GM19043 (cell line): ENCODE results near the gene AP5S1.

ENCODE experiments used
- ATAC-seq: cut with Tn5 transposase; IDR thresholded peaks from one replicate; pipeline ENCODE4 v1.9.1; 2021; ENCODE audit warnings: low read depth; ENCODE audit not compliant: unreplicated experiment

Gene AP5S1, protein sequence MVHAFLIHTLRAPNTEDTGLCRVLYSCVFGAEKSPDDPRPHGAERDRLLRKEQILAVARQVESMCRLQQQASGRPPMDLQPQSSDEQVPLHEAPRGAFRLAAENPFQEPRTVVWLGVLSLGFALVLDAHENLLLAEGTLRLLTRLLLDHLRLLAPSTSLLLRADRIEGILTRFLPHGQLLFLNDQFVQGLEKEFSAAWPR

DNA sequence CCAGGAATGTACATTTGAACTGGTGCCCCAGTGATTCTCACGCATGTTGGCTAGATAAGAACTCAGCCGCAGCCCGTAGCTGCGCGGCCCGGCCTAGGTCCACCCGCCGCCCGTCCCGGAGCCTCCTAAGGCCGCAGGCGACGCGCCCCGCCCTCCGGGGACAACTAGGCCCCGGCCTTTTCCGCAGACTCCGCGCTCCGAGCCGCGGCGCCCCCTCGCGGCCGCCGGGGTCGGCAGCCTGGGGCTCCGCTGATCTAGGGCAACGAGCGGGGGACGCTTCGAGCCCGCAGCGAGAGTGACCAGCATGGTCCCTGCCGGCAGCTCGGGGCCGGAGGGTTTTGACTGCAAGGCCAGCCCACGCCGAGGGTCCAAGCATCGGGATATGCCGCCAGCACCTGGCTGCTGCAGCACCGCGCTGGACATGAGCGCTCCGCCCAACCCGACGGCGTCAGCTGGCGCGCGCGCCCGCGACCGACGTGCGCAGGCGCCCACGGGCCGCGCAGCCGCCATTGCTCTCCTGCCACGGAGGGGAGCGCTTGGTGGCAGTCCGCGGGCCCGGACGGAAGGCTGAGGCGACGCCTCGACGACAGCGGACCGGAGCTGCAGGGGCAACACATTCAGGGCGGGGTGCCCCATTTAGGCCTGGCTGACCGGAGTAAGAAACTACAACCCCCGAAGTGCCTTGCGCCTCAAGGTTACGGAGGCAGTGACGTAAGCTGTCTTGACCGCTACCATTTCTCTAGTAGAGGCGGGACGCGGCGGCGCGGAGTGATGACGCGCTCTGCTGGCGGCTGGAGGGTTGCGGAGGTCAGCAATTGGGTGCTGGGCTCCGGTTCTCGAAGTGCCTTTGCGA, at the start of gene AP5S1:
AP5S1 (plus strand) TSS at position 500 of the 853 bp plus-strand sequence. CDS start 1,571 bp downstream, outside the sequence.
- ATAC-seq = peak; percentile 67

DNA sequence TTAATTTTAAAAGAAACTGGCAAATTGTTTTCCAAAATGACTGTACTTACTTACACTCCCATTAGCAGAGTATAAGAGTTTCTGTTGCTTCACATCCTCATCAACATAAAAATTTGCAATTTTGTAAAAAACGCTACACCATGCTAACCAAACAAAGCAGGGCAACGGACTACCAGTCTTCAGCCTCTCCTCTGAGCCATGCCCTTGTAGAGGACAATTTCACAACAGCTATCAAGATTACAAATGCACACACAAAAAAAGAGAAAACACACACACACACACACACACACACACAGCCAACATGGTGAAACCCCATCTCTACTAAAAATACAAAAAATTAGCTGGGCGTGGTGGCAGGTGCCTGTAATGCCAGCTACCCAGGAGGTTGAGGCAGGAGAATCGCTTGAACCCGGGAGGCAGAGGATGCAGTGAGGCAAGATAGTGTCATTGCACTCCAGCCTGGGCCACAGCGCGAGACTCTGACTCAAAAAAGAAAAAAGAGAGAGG, 48.7 kb upstream of the AP5S1 start:
- no peak for ATAC-seq

DNA sequence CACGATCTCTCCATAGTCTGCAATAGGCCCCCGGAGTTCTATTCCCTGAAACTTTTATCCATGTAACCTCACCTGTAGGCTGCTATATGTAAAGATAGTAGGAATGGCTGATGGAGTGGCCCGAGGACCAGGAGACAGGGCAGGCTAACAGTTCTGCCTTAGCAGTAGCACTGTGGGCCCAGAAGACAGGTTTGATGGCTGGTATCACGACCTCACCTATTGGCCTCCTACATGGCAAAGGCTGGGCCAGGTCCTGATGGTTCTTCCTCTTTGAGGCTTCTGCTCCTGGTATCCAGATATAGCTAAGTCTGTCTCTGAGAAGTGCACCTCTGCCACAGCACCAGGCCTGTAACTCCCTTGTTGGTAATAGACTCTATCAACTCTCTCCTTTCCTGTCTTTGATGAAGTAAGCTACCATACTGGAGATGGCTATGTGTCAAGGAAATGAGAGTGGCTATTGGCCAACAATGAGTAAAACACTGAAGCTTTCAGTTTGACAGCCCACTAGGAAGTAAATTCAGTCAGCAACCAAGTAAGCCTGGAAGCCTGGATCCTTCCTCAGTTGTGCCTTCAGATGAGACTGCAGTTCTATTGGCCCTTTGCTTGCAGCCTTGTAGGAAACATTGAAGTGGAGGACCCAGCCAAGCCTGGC, 44.8 kb upstream of the AP5S1 start:
- no peak for ATAC-seq

DNA sequence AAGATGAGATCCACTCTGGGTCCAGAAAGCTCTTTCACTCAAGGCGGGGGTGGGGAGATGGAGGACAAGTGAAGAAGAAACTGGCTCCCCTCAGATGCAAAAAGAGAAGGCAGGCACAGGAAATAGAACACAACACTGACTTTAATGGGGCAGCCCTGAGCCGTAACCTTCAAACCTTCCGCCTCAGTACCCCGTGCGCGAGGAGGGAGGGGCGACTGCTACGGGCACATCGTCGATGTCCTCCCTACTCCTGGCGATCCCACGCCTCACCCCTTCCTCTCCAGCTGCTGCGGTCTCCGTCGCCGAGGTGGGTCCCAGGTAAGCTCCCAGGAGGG, 43.0 kb upstream of the AP5S1 start:
- no peak for ATAC-seq

DNA sequence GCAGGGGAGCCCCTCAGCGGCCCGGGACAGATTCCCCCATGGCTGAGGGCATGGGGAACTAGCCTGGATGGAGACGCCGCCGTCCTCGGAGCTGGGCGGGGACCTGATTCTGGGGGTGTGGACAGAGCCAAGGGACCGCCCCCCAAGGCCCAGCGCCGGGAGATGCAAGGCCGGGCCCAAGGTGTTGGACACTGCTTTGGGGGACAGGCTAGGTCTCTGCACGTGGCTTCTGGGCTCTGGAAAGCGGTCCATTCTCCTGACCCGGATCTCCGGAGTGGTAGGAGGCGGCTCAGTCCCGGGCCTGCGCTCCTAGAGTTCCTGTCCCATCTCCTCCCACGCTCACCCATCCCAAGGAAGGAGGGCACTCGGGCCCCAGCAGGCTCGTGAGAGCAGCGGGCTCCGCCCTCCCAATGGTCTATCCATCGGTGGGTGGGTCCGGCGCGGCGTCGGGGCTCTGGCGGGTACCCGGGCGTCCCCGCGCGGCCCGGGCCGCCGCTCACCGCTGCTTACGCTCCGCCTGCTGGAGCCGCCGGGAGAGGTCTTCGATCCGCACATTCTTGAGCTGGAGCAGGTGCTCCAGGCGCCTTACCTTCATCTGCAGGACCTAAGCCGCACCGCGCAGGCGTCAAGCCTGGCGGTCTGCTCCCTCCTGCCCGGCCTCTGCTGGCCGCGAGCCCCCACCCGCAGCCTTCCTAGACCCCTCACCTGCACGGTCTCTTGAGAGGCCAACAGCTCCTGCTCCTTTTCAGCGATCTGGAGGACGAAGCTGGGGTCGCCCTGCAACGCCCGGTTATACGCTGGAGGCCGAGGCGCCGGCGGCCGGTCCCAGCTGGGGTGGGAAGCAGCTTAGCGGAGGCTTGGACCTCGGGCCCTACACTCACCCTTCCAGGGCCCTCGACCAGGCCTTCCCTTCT, 42.4 kb upstream of the AP5S1 start:
- no peak for ATAC-seq

DNA sequence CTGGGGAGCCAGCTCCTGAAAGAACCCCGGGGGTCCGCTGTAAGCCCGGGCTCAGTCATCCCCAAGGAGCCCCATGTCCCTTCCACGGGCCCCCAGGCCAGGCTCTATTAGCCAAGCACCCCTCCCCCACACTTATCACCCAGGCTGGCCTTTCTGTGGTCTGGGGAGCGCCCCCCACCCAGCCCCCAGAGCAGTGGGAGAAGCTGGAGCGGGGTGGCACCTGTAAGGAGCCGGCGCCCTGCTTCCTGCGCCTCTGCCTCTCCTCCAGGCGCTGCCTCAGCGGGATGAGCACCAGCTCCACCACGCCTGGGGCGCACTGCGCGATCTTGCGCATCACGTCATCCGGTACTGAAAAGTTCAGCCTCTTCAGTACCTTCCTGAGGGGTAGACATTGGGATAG, 41.4 kb upstream of the AP5S1 start:
- no peak for ATAC-seq

DNA sequence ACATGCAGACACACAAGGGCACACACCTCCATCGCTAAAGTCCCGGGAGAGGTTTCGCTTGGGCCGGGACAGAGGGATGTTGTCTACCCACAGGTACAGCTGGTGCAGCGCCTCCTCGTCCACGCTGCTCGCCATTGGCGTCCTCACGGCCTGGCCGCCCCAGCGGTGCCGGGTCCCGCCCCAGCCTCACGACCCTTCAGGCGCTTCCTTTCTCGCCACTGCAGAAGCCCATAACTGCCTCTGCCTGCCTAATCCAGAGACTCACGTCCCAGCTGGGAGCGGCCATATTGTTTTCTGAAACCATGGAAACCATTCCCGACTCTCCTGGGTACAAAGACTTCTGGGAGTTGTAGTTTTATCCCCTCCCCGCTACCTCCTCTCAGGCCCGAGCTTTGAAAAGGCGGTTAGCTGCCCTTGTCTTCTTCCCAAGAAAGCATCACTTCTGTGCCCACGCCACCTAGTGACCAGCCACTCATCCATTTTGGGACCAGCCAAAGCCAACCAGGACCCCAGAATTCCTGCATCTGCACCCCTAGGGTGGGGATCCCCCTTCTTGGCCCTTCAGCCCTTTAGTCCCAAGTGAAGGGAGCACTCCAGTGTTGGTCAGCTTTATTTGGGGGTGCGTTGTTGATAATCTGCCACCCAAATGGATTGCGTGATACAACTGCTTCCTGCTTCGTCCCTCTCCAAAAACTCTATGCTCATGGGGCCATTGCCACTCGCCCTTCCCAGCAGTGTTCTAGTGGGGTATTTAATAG, 39.0 kb upstream of the AP5S1 start, which contains the start of gene SPEF1:
SPEF1 (minus strand) TSS at position 296 of the 758 bp plus-strand sequence; CDS start at position 135, 161 bp downstream.
- ATAC-seq = peak; percentile 55

DNA sequence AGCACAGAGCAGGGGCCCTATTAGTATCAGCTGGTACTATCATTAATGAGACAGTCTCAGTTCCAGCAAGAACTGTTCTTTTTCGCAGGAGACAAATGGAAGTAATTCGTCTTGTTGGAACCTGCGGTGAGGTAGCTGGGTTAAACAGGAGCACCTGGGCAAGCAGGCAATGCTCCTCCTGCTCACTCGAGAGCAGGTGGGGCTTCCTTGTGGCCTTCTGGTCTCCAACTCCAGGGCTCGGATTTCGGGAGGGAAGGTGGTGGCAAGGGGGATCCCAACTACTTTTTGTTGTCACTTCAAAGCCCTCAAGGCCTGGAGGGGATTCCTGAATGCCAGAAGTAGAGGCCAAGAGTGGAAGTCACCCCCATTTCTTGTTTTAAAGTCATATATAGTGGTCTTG, 37.8 kb upstream of the AP5S1 start:
- no peak for ATAC-seq

DNA sequence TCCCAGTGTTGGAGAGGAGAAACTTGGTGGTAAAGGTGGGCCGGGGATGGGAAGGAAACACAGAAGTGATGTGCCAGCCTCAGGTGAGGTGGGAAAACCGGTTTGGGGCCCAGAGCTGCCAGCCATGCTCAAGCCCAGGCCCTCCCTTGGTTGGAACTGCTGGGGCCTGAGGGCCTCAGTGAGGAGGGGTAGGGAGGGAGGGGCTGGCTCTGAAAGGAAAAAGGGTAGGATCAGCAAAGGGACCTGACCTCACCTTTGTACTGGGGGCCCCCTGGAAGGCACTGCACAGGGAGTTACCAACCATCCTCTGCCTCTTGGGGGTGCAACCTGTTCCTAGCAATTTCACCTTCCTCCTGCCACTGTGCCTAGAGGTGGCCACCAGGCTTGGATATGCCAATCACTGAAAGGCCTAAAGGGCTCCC, 37.3 kb upstream of the AP5S1 start:
- ATAC-seq = no peak

DNA sequence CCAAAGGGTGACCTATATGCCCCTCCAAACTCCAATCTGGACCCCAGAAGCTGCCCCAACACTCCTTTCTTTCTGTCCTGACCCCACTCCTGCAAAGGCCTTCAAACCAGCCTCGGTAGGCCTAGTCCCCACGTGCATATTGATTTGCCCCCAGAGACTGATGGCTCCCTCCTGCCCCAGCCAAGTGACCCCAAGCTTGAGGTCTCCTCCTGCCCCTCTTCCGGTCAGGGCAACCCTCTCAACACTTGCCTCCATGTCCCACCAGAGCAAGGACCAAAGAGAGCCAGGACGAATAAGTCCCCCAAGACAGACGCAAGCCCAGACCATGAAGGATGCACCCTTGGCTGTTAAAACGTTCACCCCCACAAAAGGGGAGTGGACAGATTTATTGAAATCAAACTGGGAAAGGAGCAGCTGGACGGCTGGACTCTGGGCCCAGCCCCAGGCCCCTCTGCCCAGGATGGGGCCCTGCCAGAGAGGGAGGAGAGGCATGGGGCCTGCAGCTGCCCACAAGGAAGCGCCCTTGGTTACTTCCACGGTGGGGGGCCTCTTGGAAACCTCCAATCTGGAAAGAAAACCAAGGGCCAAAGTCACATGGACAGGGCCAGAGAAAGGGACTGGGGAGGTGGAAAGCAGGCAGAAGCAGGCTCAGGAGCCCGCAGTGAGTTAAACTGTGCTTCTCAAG, 36.7 kb upstream of the AP5S1 start:
- no peak for ATAC-seq

DNA sequence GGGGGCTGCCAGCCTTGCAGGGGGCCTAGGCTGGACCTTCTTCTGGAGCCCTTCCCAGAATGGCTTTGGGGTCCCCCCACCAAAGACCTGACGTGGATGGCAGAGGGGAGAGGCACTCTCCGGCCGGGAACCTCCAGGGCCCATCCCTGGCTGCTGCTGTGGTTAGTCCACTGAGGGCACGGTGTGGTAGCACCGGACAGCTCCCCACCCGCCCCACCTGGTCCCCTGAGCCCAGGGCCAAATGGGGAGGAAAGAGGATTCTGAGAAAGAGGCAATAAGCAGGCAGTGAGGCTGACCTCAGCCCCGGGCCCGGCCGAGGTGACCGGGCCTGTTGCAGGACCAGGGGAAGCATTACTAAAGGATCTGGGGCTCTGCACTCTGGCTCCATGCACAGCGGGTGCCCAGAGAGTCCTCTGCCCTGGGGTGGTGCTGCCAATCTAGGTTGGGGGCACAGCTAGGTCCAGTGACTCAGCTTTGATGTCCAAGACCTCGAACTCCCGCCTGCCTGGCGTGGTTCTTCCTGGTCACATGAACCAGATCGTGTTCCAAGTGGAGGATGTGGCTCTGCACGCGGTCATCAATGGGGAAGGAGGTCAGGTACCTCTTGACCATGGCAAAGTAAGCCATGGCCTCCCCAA, 36.0 kb upstream of the AP5S1 start:
- no peak for ATAC-seq

DNA sequence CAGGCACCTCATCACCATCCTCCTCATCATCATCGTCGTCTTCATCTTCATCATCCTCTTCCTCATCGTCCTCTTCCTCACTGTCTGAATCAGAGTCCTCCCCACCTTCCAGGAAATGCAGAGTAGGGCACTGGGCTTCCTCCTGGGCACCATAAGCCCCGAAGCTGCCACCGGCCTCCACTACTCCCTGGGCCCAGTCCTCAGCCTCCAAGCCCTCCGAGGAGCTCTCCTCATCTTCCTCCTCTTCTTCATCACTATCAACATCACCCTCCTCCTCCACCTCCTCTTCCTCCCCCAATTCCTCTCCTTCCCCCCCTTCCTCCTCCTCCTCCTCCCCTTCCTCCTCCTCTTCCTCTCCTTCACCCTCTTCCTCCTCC, 35.5 kb upstream of the AP5S1 start:
- no peak for ATAC-seq

DNA sequence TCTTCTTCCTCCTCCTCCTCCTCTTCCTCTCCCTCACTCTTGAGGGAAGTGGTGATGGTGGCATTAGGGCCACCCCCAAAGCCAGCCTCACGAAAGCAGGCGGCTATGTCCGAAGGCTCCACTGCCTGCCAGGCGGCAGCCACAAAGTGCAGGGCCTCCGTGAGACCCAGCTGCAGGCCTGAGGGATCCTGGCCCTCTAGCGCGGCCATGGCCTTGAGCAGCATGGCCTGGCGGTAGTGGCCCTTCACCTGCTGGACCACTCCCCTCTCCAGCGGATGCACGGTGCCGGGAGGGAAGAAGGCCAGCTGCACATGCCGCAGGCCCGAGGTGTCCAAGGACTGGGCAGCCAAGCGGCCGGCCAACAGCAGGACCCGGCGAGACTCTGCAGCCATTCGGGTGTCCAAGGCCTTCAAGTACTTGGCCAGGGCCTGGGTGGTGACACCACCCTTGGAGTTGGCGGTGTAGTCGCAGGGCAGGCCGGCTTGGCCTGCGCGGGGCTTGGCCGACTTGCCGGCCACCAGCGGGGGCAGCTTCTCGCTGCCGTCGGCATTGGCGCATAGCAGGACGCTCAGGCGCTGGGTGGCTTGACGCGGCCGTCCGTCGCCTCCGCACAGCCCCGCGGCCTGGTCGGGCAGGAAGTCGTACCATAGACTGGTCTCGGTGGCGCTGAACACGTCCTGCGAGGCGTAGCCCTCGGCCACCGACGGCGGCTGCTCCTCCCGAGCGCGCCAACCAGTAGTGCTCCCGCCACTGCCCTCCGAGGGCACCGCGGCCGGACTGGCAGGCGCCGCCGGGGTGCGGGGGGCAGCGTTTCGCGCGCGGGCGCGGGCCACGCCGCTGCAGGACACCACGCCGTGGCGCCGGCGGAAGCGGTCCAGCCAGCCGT, 34.9 kb upstream of the AP5S1 start:
- no peak for ATAC-seq

DNA sequence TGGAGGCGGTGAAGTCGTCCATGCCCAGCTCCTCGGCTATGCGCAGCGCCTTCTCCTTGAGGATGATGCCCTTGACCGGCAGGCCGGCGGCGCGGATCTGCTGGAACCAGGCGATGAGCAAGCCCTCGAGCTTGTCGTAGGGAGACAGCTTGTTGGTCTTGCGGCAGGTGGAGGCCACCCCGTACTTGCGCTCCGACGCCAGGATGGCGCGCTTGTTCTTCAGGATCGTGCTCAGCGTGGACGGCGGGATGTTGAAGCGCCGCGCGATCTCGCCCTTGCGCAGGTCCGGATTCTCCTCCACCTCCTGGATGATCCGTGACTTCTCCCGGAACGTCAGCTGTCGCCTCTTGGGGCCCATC, 34.2 kb upstream of the AP5S1 start:
- peak; percentile 19 for ATAC-seq

DNA sequence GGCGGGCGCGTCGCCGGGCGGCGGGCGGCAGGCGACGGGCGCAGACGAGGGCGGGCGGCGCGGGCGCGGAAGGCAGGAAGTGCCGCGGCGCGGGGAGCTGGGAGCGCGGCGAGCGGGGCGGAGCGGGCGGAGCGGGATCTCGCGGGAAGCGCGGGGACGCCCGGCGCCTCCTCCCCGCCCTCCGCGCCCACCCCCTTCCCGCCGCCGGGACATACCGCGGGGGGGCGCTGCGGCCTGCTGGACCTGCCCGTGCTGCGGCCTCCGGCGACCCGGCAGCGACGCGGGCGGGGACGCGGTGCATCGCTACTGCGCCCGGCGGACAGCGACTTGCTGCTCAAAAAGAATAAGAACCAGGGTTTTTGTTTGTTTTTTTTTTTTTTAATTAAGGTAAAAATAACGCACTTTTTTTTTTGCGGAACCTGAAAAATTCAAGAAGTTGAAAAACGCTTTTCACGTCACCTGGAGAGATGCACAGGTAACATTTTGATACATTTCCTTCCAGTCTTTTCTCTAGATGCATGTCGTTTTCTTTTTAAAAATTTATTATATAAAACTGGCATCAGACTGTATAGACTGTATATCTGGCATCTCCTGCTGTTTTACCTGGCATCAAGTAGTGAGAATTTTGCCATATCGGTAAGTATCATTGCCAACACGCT, 33.6 kb upstream of the AP5S1 start, which contains the start of gene CENPB:
CENPB (minus strand) TSS at position 76 of the 659 bp plus-strand sequence. CDS start 257 bp downstream, outside the sequence.
- ATAC-seq = peak; percentile 82

DNA sequence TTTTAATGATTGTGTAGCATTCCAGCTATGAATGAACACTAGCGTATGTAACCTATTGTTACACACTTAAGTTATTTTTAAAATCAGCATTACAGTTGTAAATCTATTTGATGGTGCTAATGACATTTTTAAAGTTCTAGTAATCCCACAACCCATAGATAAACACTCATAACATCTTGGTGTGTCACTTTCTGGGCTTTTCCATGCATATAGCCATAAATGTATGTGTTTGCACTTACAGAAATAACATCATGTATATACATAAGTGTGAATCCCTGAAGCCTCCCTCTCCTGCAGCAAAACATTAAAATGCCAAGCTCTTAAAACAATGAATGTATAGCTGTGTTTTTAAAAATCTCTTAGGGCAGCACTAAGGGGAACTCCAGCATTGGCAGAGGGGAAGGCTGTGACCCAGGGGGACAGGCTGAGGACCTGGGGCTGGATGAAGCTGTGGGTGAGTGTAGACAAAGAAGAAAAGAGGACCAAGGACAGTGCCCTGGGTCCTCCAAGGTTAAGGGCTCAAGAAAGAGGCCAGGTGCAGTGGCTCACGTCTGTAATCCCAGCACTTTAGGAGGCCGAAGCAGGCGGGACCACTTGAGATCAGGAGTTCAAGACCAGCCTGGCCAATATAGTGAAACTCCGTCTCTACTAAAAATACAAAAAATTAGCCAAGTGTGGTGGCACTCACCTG, 32.9 kb upstream of the AP5S1 start:
- ATAC-seq = no peak
